Kidney (tissue), 14 donors: ENCODE measurements around the gene P2RX7. TPM values are rescaled to one million over a fixed set of nuclear protein-coding genes. Genes with fewer than 3 reads are reported as not detected.

Source experiments
- DNase-seq, 5 donors: peaks; one replicate each; pipeline ENCODE4 v3.0.0-alpha.2; 2013 to 2020
- FAIRE-seq: peaks from 2 replicates; lab custom pipeline; 2012; peaks lifted over from hg19 to GRCh38; lab: Jason Lieb, UNC
- H3K27ac ChIP-seq, 2 donors: one replicate each; pipeline ENCODE4 v1.7.0; 2013; ENCODE audit warnings: low read depth in 2 of 2, low read length in 2 of 2, inconsistent platforms in 1 of 2
- H3K27me3 ChIP-seq: one replicate; pipeline ENCODE4 v1.7.1; 2013; ENCODE audit warnings: low read length, inconsistent platforms; ENCODE audit not compliant: control insufficient read depth, insufficient read depth
- H3K36me3 ChIP-seq, 3 donors: one replicate each; pipeline versions ENCODE4 v1.7.0 to v1.7.1; 2013; ENCODE audit warnings: low read length in 3 of 3, control low read depth in 1 of 3, inconsistent platforms in 1 of 3; ENCODE audit not compliant: insufficient read depth in 3 of 3, control insufficient read depth in 2 of 3
- H3K4me1 ChIP-seq, 3 donors: one replicate each; pipeline versions ENCODE4 v1.7.0 to v1.7.1; 2013; ENCODE audit warnings: low read length in 3 of 3, inconsistent platforms in 1 of 3, low read depth in 1 of 3; ENCODE audit not compliant: control insufficient read depth in 2 of 3, insufficient read depth in 2 of 3
- H3K4me3 ChIP-seq, 3 donors: one replicate each; pipeline versions ENCODE4 v1.7.0 to v1.8.1; 2013; ENCODE audit warnings: low read length in 3 of 3, control low read depth in 1 of 3, inconsistent platforms in 1 of 3
- H3K9ac ChIP-seq, 3 donors: one replicate each; pipeline versions ENCODE4 v1.7.0 to v1.7.1; 2013; ENCODE audit warnings: low read length in 3 of 3, control low read depth in 1 of 3, inconsistent platforms in 1 of 3
- H3K9me3 ChIP-seq, 3 donors: one replicate each; pipeline versions ENCODE4 v1.7.0 to v1.7.1; 2013; ENCODE audit warnings: low read length in 3 of 3, control low read depth in 1 of 3, inconsistent platforms in 1 of 3; ENCODE audit not compliant: control insufficient read depth in 2 of 3, insufficient read depth in 1 of 3
- intact Hi-C: fragments of 100-400 bp; cut with DNase I; formaldehyde crosslinking; loops from one replicate; pipeline ENCODE4 v1.11.1; 2022
- polyA plus RNA-seq: library from polyadenylated mRNA; stranded (reverse); fragments of 350-450 nt; fragmentation: Illumina TruSeq; extraction: RNeasy Lipid Tissue Mini Kit (QIAGEN cat#74804); gene quantifications from one replicate; pipeline ENCODE4 v1.2.3, GENCODE V29; 2014; ENCODE audit warnings: low read depth, low replicate concordance; ENCODE audit not compliant: insufficient read depth
- total RNA-seq: library from RNA; stranded (reverse); fragmentation: NEBNext Ultra II Directional; extraction: Animal tissue kit (Norgen Biotek cat#: 25700); gene quantifications from one replicate; pipeline ENCODE4 v1.2.1, GENCODE V29; 2021
- TF ChIP-seq, protein P1 (sequence below): IDR thresholded peaks from 3 replicates; pipeline ENCODE4 v1.5.1; 2012; ENCODE audit warnings: mild to moderate bottlenecking, moderate library complexity, borderline replicate concordance; ENCODE audit not compliant: insufficient read depth; ENCODE audit errors: extremely low read depth
- donor health status: control.
- donor health status: control.
- donor health status: control.
- donor health status: control.
- donor health status: control.
- donor health status: DM: yes; HTN: yes; CAD: no.
- donor health status: Normal renal cell carcinoma (clear cell type).

P2RX7 gene
- total and polyA plus RNA-seq, 2 donors from 2014 or later: 0.45 to 3.5 TPM

DNA sequence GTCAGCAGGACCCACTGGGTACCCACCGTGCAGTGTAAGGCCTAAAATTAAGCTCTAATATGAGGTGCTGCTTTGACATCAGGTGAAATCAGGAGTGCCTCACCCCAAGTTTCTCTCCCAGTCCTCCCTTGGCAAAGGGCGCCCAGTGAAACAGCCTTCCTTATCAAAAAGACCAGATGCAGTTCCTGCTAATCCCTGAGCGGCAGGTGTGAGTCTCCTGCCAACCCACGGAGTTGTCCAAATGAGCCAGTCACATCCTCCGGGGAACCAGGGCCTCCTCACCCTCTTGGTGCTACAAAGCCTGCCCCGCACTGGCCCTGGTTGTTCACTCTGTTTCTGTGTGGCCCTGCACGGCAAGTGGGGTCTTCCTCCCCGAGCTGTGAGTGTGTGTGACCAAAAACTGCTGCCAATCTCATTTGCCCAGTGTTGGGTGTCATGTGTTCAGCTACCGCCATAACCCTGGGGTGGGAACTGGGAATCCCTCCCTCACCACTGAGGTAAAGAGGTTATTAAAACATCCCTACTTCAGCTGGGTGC, 57.0 kb downstream of the P2RX7 start:
- no peak for FAIRE-seq
- H3K27ac ChIP-seq: peak overlapping the region in 1 of 2 donors; percentile 37
- H3K9me3 ChIP-seq: no peaks in the 10 kb centered on the region
- intact Hi-C loops: no loop called here
- TF ChIP-seq, protein P1, sequence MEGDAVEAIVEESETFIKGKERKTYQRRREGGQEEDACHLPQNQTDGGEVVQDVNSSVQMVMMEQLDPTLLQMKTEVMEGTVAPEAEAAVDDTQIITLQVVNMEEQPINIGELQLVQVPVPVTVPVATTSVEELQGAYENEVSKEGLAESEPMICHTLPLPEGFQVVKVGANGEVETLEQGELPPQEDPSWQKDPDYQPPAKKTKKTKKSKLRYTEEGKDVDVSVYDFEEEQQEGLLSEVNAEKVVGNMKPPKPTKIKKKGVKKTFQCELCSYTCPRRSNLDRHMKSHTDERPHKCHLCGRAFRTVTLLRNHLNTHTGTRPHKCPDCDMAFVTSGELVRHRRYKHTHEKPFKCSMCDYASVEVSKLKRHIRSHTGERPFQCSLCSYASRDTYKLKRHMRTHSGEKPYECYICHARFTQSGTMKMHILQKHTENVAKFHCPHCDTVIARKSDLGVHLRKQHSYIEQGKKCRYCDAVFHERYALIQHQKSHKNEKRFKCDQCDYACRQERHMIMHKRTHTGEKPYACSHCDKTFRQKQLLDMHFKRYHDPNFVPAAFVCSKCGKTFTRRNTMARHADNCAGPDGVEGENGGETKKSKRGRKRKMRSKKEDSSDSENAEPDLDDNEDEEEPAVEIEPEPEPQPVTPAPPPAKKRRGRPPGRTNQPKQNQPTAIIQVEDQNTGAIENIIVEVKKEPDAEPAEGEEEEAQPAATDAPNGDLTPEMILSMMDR: no peak
- DNase-seq: no peak
- no peak overlapping the region for H3K9ac ChIP-seq
- H3K4me1 ChIP-seq: peaks cover 0 to 3% (median 0%) of the 10 kb centered on the region in 3 donors
- H3K27me3 ChIP-seq: no peaks in the 10 kb centered on the region
- no peak overlapping the region for H3K4me3 ChIP-seq
- H3K36me3 ChIP-seq: no peaks in the 10 kb centered on the region

GRCh38 chr12:121190523-121191031, 57.9 kb downstream of the P2RX7 start:
- DNase-seq: no peak
- FAIRE-seq: peak; percentile 41
- Histone ChIP-seq H3K4me3 (no peak overlapping the region), H3K4me1 (peaks cover 0 to 3% (median 0%) of the 10 kb centered on the region in 3 donors), H3K9ac (no peak overlapping the region), H3K27ac (peak overlapping the region in 1 of 2 donors; percentile 51), H3K36me3 (no peaks in the 10 kb centered on the region), H3K27me3 (no peaks in the 10 kb centered on the region), H3K9me3 (no peaks in the 10 kb centered on the region)
- TF ChIP-seq, protein P1: no peak
- intact Hi-C loops: no loop called here

DNA sequence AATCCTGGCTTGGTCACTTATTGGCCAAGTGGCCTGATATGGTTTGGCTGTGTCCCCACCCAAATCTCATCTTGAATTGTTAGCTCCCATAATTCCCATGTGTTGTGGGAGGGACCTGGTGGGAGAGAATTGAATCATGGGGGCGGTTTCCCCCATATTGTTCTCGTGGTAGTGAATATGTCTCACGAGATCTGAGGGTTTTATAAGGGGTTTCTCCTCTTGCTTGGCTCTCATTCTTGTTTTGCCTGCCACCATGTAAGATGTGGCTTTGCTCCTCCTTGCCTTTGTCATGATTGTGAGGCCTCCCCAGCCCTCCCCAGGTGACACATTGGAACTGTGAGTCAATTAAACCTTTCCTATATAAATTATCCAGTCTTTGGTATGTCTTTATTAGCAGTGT, 58.5 kb downstream of the P2RX7 start:
- DNase-seq: no peak
- FAIRE-seq: no peak
- Histone ChIP-seq H3K27ac (peak overlapping the region in 1 of 2 donors; percentile 51), H3K36me3 (no peaks in the 10 kb centered on the region), H3K9ac (no peak overlapping the region), H3K4me1 (peaks cover 0 to 3% (median 0%) of the 10 kb centered on the region in 3 donors), H3K27me3 (no peaks in the 10 kb centered on the region), H3K4me3 (no peak overlapping the region), H3K9me3 (no peaks in the 10 kb centered on the region)
- intact Hi-C loops: no loop called here
- TF ChIP-seq, protein P1: no peak
